Esophagus squamous epithelium (tissue), 5 donors: ENCODE measurements around the gene TXN2. TPM values are rescaled to one million over a fixed set of nuclear protein-coding genes. Genes with fewer than 3 reads are reported as not detected.

Experiments
- DNase-seq: peaks from one replicate; lab custom pipeline; 2025; lab: John Stamatoyannopoulos, UW
- H3K27ac ChIP-seq, 4 donors: fragments of 200-600 bp; sonication (generic); one replicate each; pipeline ENCODE4 v1.5.1; 2016 to 2019; ENCODE audit warnings: mild to moderate bottlenecking in 1 of 4
- H3K27me3 ChIP-seq, 4 donors: fragments of 200-600 bp; sonication (generic); 1 replicate in 3 of 4; 2 replicates in 1 of 4; pipeline versions ENCODE4 v1.5.1 to v1.6.0; 2017 to 2021; ENCODE audit warnings: antibody characterized with exemption in 1 of 4
- H3K36me3 ChIP-seq, 3 donors: fragments of 200-600 bp; sonication (generic); one replicate each; pipeline ENCODE4 v1.5.1; 2016 to 2019
- H3K4me1 ChIP-seq, 3 donors: fragments of 200-600 bp; sonication (generic); one replicate each; pipeline ENCODE4 v1.5.1; 2017 to 2019
- H3K4me3 ChIP-seq, 4 donors: fragments of 200-600 bp; sonication (generic); 1 replicate in 3 of 4; 2 replicates in 1 of 4; pipeline ENCODE4 v1.5.1; 2016 to 2019; ENCODE audit warnings: mild to moderate bottlenecking in 2 of 4, moderate library complexity in 1 of 4
- H3K9me3 ChIP-seq, 3 donors: fragments of 200-600 bp; sonication (generic); one replicate each; pipeline ENCODE4 v1.5.1; 2016 to 2019
- POLR2A ChIP-seq, 4 donors: fragments of 450-650 bp; IDR thresholded peaks; one replicate each; pipeline ENCODE4 v1.6.1; 2017; ENCODE audit warnings: antibody characterized with exemption in 4 of 4, mild to moderate bottlenecking in 4 of 4, moderate library complexity in 3 of 4
- WGBS, 2 donors: methylation state at CpG; one replicate each; pipeline ENCODE4 v1.1.5; 2018; 5-methylcytosine and 5-hydroxymethylcytosine counted together
- intact Hi-C: fragments of 100-400 bp; cut with DNase I; formaldehyde crosslinking; loops from one replicate; pipeline ENCODE4 v1.15.0; 2022
- total RNA-seq, 4 donors: library from RNA; depleted of rRNA; stranded (reverse); fragments of >200 nt; gene quantifications; one replicate each; pipeline ENCODE4 v1.1.0, GENCODE V29; 2016
- TF ChIP-seq, protein P1 (sequence below), 6 experiments: fragments of 450-650 bp in 4 of 6; fragments of 200-600 bp in 2 of 6; sonication (generic) in 2 of 6; IDR thresholded peaks; one replicate each; pipeline ENCODE4 v1.5.1; 2016 to 2019; ENCODE audit warnings: antibody characterized with exemption in 6 of 6, mild to moderate bottlenecking in 4 of 6, moderate library complexity in 4 of 6
- donor health status: DM: yes; HTN: yes; CAD: no.

The TXN2 gene
- total RNA-seq, 4 donors from 2014 or later: 58.4 to 88.4 (median 72.3) TPM

DNA sequence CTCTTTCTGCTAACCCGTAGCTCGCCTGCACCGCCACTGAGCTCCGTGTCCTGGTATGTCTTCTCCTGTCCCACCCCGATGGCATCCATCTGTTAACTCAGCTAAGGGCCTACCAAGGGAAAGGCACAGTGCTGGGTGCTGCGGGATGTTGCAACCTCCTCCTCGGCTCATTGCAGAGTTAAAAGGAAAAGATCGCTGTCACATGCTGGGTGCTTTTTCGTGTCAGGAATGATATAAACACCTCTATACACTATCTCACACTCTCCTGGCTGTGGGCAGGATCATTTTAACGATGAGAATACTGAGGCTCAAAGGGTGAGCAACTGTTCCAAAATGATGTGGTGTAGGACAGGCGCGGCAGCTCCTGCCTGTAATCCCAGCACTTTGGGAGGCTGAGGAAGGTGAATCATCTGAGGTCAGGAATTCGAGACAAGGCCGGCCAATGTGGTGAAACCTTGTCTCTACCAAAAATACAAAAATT is 10.1 kb downstream of the TXN2 start:
- TF ChIP-seq, protein P1, sequence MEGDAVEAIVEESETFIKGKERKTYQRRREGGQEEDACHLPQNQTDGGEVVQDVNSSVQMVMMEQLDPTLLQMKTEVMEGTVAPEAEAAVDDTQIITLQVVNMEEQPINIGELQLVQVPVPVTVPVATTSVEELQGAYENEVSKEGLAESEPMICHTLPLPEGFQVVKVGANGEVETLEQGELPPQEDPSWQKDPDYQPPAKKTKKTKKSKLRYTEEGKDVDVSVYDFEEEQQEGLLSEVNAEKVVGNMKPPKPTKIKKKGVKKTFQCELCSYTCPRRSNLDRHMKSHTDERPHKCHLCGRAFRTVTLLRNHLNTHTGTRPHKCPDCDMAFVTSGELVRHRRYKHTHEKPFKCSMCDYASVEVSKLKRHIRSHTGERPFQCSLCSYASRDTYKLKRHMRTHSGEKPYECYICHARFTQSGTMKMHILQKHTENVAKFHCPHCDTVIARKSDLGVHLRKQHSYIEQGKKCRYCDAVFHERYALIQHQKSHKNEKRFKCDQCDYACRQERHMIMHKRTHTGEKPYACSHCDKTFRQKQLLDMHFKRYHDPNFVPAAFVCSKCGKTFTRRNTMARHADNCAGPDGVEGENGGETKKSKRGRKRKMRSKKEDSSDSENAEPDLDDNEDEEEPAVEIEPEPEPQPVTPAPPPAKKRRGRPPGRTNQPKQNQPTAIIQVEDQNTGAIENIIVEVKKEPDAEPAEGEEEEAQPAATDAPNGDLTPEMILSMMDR (IDR thresholded peaks at IDR 0.05): no peak
- TF ChIP-seq POLR2A (IDR thresholded peaks at IDR 0.05): no peak
- Histone ChIP-seq H3K4me1 (peaks cover 11 to 69% (median 25%) of the 10 kb centered on the region in 3 donors), H3K36me3 (peaks cover 6 to 82% (median 24%) of the 10 kb centered on the region in 3 donors), H3K4me3 (peak overlapping the region in 3 of 4 donors; percentile 3 to 18 (median 8)), H3K27ac (peak overlapping the region; percentile 61 to 88 (median 86)), H3K27me3 (no peaks in the 10 kb centered on the region), H3K9me3 (no peaks in the 10 kb centered on the region)
- intact Hi-C loops: loop anchor here (5.0 kb wide), 1 partner anchor 164 kb away; no protein-coding TSS in a partner anchor
- WGBS, 2 donors: 51 to 63% methylated on average over 5 to 14 of the region's 14 CpGs
- DNase-seq: no peak

DNA sequence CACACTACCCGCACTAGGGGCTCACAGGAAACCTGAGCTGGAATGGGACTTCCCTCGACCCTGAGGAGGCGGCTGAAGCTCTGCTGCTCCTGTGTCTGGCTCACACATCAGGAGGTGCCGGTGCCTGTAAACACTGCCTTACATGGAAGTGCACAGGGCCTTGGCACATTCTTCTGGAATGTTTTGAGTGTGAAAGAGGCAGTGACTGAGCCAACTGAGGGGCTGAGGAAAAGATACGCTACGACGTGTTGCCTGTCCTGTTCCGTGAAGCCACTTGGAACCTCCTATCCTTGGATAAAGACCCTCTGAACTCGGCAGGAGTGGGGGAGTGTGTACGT is 10.5 kb downstream of the TXN2 start:
- no peak for DNase-seq
- Histone ChIP-seq H3K27me3 (no peaks in the 10 kb centered on the region), H3K4me1 (peaks cover 13 to 73% (median 25%) of the 10 kb centered on the region in 3 donors), H3K4me3 (peak overlapping the region in 3 of 4 donors; percentile 3 to 18 (median 8)), H3K27ac (peak overlapping the region; percentile 61 to 88 (median 86)), H3K9me3 (no peaks in the 10 kb centered on the region), H3K36me3 (peaks cover 6 to 78% (median 20%) of the 10 kb centered on the region in 3 donors)
- 30 to 53% methylated on average over 10 of the region's 10 CpGs for WGBS, 2 donors
- TF ChIP-seq, protein P1 (IDR thresholded peaks at IDR 0.05): no peak
- no peak for TF ChIP-seq POLR2A (IDR thresholded peaks at IDR 0.05)
- intact Hi-C loops: loop anchor here (5.0 kb wide), 1 partner anchor 164 kb away; no protein-coding TSS in a partner anchor

DNA sequence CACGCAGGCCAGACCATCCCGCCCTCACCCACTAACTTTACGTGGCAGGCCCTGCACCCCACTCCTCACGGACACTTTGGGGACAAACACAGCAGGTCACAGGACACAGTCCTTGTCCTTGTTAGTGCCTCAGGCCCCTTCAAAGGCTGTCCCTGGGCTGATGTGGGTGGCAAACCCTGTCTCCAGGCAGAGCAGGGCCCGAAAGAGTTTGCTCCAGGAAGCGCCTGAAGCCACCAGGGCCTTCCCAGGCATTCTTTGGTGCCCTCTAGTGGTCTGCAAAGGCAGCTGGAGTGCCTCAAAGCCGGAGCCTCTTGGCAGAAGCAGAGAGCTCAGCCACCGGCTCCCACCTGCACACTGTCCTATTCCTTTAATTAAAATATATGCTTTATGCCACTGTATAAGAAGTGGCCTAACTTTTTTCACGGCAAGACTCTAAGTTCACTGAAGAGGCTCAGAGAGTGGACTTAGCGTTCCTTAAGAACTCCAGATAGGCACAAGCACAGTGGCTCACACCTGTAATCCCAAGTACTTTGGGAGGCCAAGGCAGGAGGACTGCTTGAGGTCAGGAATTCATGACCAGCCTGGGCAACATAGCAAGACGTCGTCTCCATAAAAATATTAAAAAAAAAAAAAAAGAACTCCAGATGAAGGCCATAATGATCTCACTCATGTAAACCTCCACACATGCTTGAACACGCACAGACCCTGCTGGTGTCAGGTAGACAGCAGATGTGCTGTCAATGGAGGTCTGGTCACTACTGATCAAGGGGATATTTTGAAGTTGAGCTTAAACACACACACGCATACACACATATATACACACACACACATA is 11.1 kb downstream of the TXN2 start:
- Histone ChIP-seq H3K27me3 (no peaks in the 10 kb centered on the region), H3K4me3 (no peak overlapping the region), H3K36me3 (peaks cover 6 to 73% (median 14%) of the 10 kb centered on the region in 3 donors), H3K4me1 (peaks cover 19 to 79% (median 30%) of the 10 kb centered on the region in 3 donors), H3K9me3 (no peaks in the 10 kb centered on the region), H3K27ac (peak overlapping the region; percentile 61 to 88 (median 86))
- TF ChIP-seq POLR2A (IDR thresholded peaks at IDR 0.05): no peak
- TF ChIP-seq, protein P1 (IDR thresholded peaks at IDR 0.05): peak; percentile 85 to 98 (median 96)
- WGBS, 2 donors: 43 to 45% methylated on average over 10 to 12 of the region's 14 CpGs
- intact Hi-C loops: loop anchor here (5.0 kb wide), 1 partner anchor 163 kb away; no protein-coding TSS in a partner anchor
- DNase-seq: no peak

DNA sequence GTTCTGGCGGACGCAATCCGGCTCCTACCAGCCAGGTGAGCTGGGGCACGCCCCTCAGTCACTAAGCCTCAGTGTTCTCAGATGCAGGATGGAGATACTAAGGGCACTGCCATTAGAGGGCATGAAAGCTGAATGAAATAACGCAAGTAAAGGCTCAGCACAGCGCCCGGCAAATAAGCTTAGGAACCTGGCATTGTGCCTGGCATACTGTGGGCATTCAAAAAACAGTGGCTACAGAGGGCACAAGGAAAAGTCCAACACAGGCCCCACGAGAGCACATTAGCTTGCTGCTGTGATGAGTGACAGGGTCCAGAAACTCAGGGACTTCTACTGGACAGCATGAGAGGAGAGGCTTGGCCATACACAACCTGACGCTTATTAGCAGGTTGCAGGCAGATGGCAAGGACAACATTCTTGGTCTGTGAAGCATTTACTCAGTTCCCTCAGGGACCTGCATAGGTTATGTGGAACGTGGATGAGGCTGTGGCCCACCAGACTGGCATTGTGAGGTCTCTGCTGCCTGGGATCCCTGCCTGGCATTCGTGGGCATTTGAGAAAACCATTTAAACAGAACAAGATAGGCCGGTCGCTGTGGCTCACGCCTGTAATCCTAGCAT is 12.2 kb downstream of the TXN2 start:
- DNase-seq: no peak
- H3K36me3 ChIP-seq: peaks cover 0 to 61% (median 12%) of the 10 kb centered on the region in 3 donors
- no peaks in the 10 kb centered on the region for H3K9me3 ChIP-seq
- H3K27me3 ChIP-seq: no peaks in the 10 kb centered on the region
- WGBS, 2 donors: 76 to 81% methylated on average over 11 of the region's 14 CpGs
- peaks cover 28 to 90% (median 42%) of the 10 kb centered on the region in 3 donors for H3K4me1 ChIP-seq
- H3K27ac ChIP-seq: peak overlapping the region; percentile 61 to 88 (median 86)
- TF ChIP-seq, protein P1 (IDR thresholded peaks at IDR 0.05): no peak
- TF ChIP-seq POLR2A (IDR thresholded peaks at IDR 0.05): no peak
- intact Hi-C loops: no loop called here
- H3K4me3 ChIP-seq: no peak overlapping the region
